Left hindlimb (tissue), 1 donor: Measurements from ENCODE around the gene MCTP1.

Experiments used
- DNase-seq: peaks from one replicate; pipeline ENCODE4 v3.0.0-alpha.2; 2018

The MCTP1 gene

GRCh38 chr5:95284572-95285408, at the start of gene MCTP1:
Gene MCTP1, minus strand, starts transcription at chr5:95285094.
- peak; percentile 55 for DNase-seq

- DNase-seq, result no peak
These were observed 47.3 kb upstream of the MCTP1 start for GRCh38 chr5:95332158-95332557.

DNA sequence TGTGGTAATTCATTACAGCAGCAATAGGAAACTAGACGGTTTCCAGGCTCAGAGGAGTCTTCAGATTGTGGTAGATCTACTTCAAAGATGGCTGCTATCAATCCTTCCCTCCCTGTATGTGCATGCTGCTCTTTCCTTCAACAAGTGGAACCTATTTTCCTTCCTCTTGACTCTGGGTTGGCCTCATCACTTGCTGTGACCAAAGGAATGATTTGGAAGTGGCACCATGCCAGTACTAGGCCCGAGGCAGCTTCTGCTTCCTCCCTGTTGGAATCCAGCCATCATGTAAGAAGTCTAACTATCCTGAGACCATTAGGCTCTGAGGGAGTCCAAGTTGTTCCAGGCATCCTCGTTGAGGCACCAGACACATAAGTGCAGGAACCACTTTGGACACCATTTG, 46.5 kb upstream of the MCTP1 start:
- DNase-seq, result no peak

- no peak for DNase-seq
These were observed 42.3 kb upstream of the MCTP1 start for GRCh38 chr5:95327211-95327610.

DNA sequence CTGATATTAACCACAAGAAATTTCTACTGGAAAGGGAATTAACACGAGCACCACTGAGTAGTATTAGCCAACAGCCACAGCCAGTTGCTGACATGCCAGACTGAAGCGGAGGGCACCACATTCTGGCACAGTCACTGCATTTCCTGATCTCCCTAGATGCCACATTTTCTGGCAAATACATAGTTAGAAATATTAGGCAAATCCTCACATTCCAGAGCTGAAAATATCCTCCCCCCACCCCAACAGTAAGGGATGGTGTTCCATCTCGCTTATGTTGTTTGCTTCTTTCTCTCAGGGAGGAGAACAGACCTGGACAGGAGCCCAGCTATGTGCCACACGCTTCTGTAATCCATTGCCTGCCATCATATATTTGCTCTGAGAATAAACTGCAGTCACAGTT, 32.8 kb upstream of the MCTP1 start:
- peak; percentile 48 for DNase-seq

DNA sequence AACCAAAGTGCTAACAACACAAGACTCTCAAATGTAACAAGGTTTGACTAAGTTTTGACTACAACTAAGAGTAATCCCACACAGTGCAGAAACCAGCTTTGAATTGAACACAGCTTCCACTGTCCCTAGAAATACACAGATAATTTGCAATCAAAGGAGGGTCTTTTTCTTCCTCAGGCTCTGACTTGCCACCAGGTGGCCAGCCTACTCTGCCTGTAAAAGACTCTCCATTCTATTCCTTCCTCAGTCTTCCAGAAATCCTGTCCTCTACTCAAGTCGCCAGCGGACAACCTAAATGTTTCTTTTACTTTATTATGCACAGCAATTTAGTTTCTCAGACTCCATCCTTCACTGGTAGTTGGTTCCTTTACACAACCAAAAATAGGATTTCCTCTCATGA, 32.2 kb upstream of the MCTP1 start:
- no peak for DNase-seq

DNA sequence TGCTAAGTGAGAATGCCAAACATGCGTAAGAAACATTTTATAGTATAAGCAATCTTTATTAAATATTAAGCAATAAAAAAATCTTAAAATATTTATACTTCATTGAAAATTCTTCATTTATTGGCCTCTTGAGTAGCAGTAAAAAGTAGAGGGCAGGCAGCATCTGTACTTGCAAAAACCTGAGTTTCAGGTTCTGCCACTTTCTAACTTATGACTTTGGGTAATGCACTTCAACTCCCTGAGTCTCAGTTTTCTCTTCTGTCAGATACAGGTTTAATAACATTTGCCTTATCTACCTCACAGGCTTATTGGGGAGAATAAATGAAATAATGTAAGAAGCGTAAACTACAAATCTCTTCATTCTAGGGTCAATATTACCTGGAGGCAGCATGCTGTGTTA, 19.8 kb upstream of the MCTP1 start:
- no peak for DNase-seq

GRCh38 chr5:95298651-95299050, 13.8 kb upstream of the MCTP1 start:
- DNase-seq, result no peak

- DNase-seq, result no peak
These were observed 11.4 kb upstream of the MCTP1 start for GRCh38 chr5:95296291-95296690.

- no peak for DNase-seq
These were observed 488 bp upstream of the MCTP1 start for GRCh38 chr5:95285409-95285755.

GRCh38 chr5:95283761-95284571, 928 bp downstream of the MCTP1 start:
- peak; percentile 50 for DNase-seq

- no peak for DNase-seq
These were observed 1.8 kb downstream of the MCTP1 start for GRCh38 chr5:95283022-95283615.

- no peak for DNase-seq
These were observed 3.7 kb downstream of the MCTP1 start for GRCh38 chr5:95281226-95281625.

GRCh38 chr5:95280401-95281095, 4.3 kb downstream of the MCTP1 start:
- DNase-seq, result no peak

- DNase-seq, result no peak
These were observed 10.9 kb downstream of the MCTP1 start for GRCh38 chr5:95274011-95274410.

GRCh38 chr5:95272316-95272929, 12.5 kb downstream of the MCTP1 start:
- no peak for DNase-seq

- no peak for DNase-seq
These were observed 21.8 kb downstream of the MCTP1 start for GRCh38 chr5:95262933-95263660.

- DNase-seq, result no peak
These were observed 23.3 kb downstream of the MCTP1 start for GRCh38 chr5:95261437-95262175.

- no peak for DNase-seq
These were observed 27.9 kb downstream of the MCTP1 start for GRCh38 chr5:95256991-95257390.

DNA sequence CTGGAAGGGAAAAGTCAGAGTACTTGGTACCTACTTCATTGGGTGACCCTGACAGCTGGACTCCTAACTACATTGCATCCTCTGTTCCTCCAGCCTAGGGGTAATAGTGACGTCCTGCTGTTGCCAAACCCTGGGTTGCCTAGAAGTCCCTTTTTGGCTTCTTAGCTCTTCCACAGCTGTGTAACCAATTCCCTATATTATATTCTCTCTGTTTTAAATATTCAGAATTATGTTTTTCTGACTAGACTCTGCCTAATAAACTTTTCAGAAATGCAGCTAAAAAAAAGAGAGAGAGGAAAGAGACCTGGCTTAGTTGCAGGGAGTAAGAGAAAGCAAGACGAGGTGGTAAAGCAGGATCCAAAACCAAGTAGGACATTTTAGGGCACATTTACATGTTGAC, 28.4 kb downstream of the MCTP1 start:
- DNase-seq, result no peak

GRCh38 chr5:95252801-95253200, 32.1 kb downstream of the MCTP1 start:
- no peak for DNase-seq
